Thyroid gland (tissue), 4 donors: Measurements from ENCODE around the gene EXOC4. TPM values are rescaled to one million over a fixed set of nuclear protein-coding genes. Genes with fewer than 3 reads are reported as not detected.
"Not testable (repeated sequence)": the region's sequence is repeated elsewhere in the genome, so short reads cannot be mapped to it uniquely, and the experiment has no call there.

Experiments
- DNase-seq, 2 donors: peaks; one replicate each; pipeline ENCODE4 v3.0.0-alpha.2; 2019
- H3K27ac ChIP-seq, 3 donors: fragments of 200-600 bp; sonication (generic); 1 replicate in 2 of 3; 2 replicates in 1 of 3; pipeline ENCODE4 v1.5.1; 2016 to 2019; ENCODE audit warnings: mild to moderate bottlenecking in 1 of 3, moderate library complexity in 1 of 3
- H3K27me3 ChIP-seq: fragments of 200-600 bp; sonication (generic); one replicate; pipeline ENCODE4 v1.5.1; 2019
- H3K36me3 ChIP-seq, 2 donors: fragments of 200-600 bp; sonication (generic); one replicate each; pipeline ENCODE4 v1.5.1; 2016 to 2019
- H3K4me1 ChIP-seq, 2 donors: fragments of 200-600 bp; sonication (generic); one replicate each; pipeline ENCODE4 v1.5.1; 2017 to 2019
- H3K4me3 ChIP-seq, 3 donors: fragments of 200-600 bp; sonication (generic); replicated peaks in 1 of 3; 1 replicate in 2 of 3; 2 replicates in 1 of 3; pipeline ENCODE4 v1.5.1; 2016; ENCODE audit warnings: mild to moderate bottlenecking in 1 of 3
- H3K9me3 ChIP-seq: fragments of 200-600 bp; sonication (generic); one replicate; pipeline ENCODE4 v1.5.1; 2017
- POLR2A ChIP-seq, 2 donors: fragments of 450-650 bp; IDR thresholded peaks; one replicate each; pipeline ENCODE4 v1.6.1; 2017; ENCODE audit warnings: antibody characterized with exemption in 2 of 2, mild to moderate bottlenecking in 2 of 2, moderate library complexity in 1 of 2
- WGBS, 2 donors: methylation state at CpG; one replicate each; pipeline ENCODE4 v1.1.5; 2017; 5-methylcytosine and 5-hydroxymethylcytosine counted together
- intact Hi-C: fragments of 100-400 bp; cut with DNase I; formaldehyde crosslinking; loops from one replicate; pipeline ENCODE4 v1.15.1; 2023
- total RNA-seq, 4 donors: library from RNA; depleted of rRNA; stranded (reverse); fragments of >200 nt; gene quantifications; one replicate each; pipeline ENCODE4 v1.2.3, GENCODE V29; 2016
- TF ChIP-seq, protein P1 (sequence below), 6 experiments: fragments of 200-600 bp in 3 of 6; fragments of 450-650 bp in 3 of 6; sonication (generic) in 3 of 6; IDR thresholded peaks; one replicate each; pipeline ENCODE4 v1.5.1; 2016 to 2019; ENCODE audit warnings: antibody characterized with exemption in 6 of 6, mild to moderate bottlenecking in 2 of 6, inconsistent platforms in 1 of 6, moderate library complexity in 1 of 6

EXOC4 gene
- total RNA-seq, 4 donors from 2014 or later: 74.0 to 116 (median 107) TPM

DNA sequence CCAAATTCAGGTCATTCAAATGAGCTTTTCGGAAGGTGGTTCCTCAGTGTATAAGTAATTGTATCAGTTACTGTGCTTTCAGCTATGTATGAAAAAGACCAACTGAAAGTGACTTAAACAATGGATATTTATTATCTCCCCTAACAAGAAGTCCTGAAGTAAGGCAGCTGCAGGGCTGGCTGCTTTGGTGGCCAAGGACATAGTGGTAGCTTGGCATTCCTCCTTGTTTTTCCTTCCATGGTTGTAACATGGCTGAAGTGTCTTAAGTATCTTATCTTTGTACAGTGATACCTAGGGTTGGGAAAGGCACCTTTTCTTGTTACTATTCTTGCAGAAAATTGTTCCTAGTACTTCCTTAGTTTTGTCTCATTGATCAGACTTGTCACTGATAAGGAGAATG is 21.4 kb downstream of the EXOC4 start:
- H3K36me3 ChIP-seq: peaks cover 0 to 12% of the 10 kb centered on the region in 2 donors
- TF ChIP-seq, protein P1, sequence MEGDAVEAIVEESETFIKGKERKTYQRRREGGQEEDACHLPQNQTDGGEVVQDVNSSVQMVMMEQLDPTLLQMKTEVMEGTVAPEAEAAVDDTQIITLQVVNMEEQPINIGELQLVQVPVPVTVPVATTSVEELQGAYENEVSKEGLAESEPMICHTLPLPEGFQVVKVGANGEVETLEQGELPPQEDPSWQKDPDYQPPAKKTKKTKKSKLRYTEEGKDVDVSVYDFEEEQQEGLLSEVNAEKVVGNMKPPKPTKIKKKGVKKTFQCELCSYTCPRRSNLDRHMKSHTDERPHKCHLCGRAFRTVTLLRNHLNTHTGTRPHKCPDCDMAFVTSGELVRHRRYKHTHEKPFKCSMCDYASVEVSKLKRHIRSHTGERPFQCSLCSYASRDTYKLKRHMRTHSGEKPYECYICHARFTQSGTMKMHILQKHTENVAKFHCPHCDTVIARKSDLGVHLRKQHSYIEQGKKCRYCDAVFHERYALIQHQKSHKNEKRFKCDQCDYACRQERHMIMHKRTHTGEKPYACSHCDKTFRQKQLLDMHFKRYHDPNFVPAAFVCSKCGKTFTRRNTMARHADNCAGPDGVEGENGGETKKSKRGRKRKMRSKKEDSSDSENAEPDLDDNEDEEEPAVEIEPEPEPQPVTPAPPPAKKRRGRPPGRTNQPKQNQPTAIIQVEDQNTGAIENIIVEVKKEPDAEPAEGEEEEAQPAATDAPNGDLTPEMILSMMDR (IDR thresholded peaks at IDR 0.05): no peak
- no peak for TF ChIP-seq POLR2A (IDR thresholded peaks at IDR 0.05)
- no peak for DNase-seq
- WGBS, 2 donors: 95 to 100% methylated on average over 1 of the region's 1 CpG
- intact Hi-C loops: no loop called here
- H3K4me1 ChIP-seq: no peaks in the 10 kb centered on the region
- no peak overlapping the region for H3K4me3 ChIP-seq
- no peaks in the 10 kb centered on the region for H3K27me3 ChIP-seq
- no peaks in the 10 kb centered on the region for H3K9me3 ChIP-seq
- H3K27ac ChIP-seq: no peak overlapping the region

DNA sequence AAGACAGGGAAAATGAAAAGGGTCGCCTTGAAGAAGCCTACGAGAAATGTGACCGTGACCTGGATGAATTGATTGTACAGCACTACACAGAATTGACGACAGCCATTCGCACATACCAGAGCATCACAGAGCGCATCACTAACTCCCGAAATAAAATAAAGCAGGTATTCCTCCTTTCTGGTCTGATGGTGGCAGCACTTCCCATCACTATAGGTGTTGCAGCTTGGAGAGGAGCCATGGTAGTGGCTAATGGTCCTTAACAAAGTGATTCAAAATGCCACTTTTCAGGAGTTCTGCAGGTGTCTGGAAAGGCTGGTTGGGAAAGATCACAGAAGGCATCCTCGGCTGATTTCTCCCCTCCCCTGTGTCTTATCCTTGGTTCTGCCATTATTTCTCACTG is 22.1 kb downstream of the EXOC4 start:
- Histone ChIP-seq H3K4me1 (no peaks in the 10 kb centered on the region), H3K27me3 (no peaks in the 10 kb centered on the region), H3K27ac (no peak overlapping the region), H3K36me3 (peaks cover 0 to 12% of the 10 kb centered on the region in 2 donors), H3K9me3 (no peaks in the 10 kb centered on the region), H3K4me3 (no peak overlapping the region)
- TF ChIP-seq, protein P1 (IDR thresholded peaks at IDR 0.05): no peak
- TF ChIP-seq POLR2A (IDR thresholded peaks at IDR 0.05): no peak
- WGBS, 2 donors: 93 to 95% methylated on average over 8 of the region's 8 CpGs
- intact Hi-C loops: no loop called here
- no peak for DNase-seq

DNA sequence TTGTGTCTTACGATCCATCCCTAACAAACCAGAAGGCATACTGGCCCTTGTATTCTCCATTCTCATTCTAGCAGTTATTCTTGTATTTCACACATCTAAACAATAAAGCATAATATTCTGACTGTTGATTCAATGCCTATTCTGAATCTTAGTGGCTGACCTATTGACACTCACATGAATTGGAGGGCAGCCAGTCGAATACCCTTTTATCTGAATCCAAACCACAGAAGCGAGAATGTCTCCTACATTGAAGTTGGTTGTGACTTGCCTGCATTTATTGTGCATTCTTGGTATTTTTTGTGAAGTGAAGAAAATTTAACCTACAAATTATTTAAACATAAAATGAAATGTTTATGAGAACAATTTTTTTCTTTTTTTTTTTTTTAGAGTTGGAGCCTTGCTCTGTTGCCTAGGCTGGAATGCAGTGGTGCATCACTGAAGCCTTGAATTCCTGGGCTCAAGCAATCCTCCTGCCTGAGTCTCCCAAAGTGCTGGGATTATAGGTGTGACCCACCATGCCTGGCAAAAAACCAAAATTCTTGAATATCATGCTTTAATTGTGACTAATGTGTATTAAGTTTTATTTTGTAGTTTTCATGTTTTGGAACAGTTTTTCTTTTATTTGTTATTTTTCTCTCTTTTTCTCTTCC is 22.7 kb downstream of the EXOC4 start:
- H3K27ac ChIP-seq: no peak overlapping the region
- no peaks in the 10 kb centered on the region for H3K27me3 ChIP-seq
- intact Hi-C loops: no loop called here
- H3K9me3 ChIP-seq: no peaks in the 10 kb centered on the region
- H3K4me1 ChIP-seq: no peaks in the 10 kb centered on the region
- no peak for DNase-seq
- no peak for TF ChIP-seq POLR2A (IDR thresholded peaks at IDR 0.05)
- TF ChIP-seq, protein P1 (IDR thresholded peaks at IDR 0.05): no peak
- H3K4me3 ChIP-seq: no peak overlapping the region
- peaks cover 0 to 12% of the 10 kb centered on the region in 2 donors for H3K36me3 ChIP-seq
- WGBS, 2 donors: 86 to 91% methylated on average over 3 of the region's 3 CpGs

DNA sequence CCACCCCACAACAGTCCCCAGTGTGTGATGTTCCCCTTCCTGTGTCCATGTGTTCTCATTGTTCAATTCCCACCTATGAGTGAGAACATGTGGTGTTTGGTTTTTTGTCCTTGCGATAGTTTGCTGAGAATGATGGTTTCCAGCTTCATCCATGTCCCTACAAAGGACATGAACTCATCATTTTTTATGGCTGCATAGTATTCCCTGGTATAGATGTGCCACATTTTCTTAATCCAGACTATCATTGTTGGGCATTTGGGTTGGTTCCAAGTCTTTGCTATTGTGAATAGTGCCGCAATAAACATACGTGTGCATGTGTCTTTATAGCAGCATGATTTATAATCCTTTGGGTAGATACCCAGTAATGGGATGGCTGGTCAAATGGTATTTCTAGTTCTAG is 26.1 kb downstream of the EXOC4 start:
- H3K4me3 ChIP-seq, H3K4me1 ChIP-seq, H3K27me3 ChIP-seq, H3K9me3 ChIP-seq, H3K27ac ChIP-seq, intact Hi-C loops, DNase-seq: not testable (repeated sequence)
- peaks cover 0 to 12% of the 10 kb centered on the region in 2 donors for H3K36me3 ChIP-seq
- 98% methylated on average over 3 of the region's 3 CpGs for WGBS, 2 donors

DNA sequence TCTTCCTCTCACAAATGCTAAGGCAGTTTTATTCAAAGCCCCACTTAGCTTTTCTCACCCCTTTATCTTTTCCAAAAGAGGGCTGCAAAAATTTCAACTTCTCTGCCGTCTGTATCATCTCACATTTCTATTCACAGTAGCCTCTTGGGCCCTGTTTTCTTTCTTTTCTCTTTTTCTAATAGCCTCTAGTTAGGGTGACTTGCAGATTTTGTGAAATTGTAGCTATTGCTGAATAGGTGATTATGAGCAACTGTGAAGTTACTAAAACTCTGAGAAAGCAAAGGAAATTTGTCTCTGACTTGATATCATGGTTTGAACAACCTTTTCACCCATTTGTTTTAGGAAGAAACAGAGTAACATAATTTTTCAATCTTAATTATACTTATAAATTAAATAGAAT is 29.2 kb downstream of the EXOC4 start:
- no peak overlapping the region for H3K4me3 ChIP-seq
- no peaks in the 10 kb centered on the region for H3K27me3 ChIP-seq
- peaks cover 0 to 4% of the 10 kb centered on the region in 2 donors for H3K4me1 ChIP-seq
- TF ChIP-seq POLR2A (IDR thresholded peaks at IDR 0.05): no peak
- TF ChIP-seq, protein P1 (IDR thresholded peaks at IDR 0.05): no peak
- H3K9me3 ChIP-seq: no peaks in the 10 kb centered on the region
- DNase-seq: no peak
- no peaks in the 10 kb centered on the region for H3K36me3 ChIP-seq
- intact Hi-C loops: no loop called here
- WGBS, 2 donors: 79 to 93% methylated on average over 1 of the region's 1 CpG
- no peak overlapping the region for H3K27ac ChIP-seq
